Measurements from ENCODE around the gene KIF26A. TPM values are rescaled to one million over a fixed set of nuclear protein-coding genes. Genes with fewer than 3 reads are reported as not detected.

KIF26A gene
- total RNA-seq, 2 experiments from 2014 or later, result 0.21 to 0.28 TPM

DNA sequence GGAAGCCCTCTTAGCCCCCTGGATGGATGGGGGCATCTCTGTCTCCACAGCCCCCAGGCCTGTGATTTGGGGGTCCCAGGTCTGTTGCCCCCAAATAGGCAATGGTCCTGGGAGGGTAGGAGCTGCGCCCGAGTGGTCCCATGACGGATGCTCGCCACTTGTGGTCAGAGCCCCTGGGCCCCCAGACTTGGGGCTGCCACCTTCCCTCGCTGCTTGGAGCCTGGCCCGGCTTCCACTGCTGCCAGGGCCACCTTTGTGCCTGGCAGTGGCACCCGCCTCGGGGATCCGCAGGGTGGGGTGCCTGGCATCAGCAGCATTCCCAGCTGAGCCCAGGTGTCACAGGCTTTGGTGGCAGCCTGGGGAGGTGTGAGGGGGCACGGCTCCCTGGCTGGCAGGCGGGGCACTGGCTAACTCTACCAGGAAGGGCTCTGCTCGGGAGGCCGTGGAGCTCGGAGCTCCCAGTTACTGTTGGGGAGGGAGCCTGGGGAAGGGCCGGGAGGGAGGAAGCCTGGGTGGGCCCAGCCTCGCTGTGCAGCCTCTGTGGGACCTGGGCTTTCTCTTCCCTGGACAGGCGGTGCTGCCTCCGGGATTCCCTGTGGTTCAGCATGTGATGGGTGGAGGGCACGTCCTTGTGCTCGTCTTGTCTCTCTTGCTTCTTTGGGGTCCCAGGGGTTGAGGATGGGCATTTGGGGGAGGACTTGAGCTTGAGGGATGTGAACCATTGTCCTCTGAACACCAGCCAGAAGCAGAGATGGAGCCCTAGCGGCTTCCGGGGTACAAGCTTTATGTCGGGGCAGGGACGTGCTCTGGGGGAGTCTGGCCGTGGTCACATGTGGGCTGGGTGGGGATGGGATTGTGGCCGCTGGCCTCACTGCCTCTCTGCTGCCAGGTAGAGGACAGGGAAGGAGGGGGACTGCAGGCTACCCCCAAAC lies 5.4 kb downstream of the KIF26A start:
- DNase-seq (peak; percentile 3), ATAC-seq (no peak)
- H3K4me3 Mint-ChIP-seq, result no peak overlapping the region
- ChIA-PET CTCF (interaction anchor here (0.6 to 0.9 kb wide), 2 partner anchors 15 to 152 kb away, joined by 3 read pairs; no protein-coding TSS in a partner anchor), POLR2A (no interaction called here)
- H3K36me3 Mint-ChIP-seq (ENCODE audit: low read depth), result no peaks in the 10 kb centered on the region
- no peaks in the 10 kb centered on the region for H3K9me3 Mint-ChIP-seq (ENCODE audit: low read depth)
- no peaks in the 10 kb centered on the region for H3K4me1 Mint-ChIP-seq
- H3K27ac Mint-ChIP-seq, result no peak overlapping the region
- intact Hi-C loops (cut with DNase I, micrococcal nuclease), result no loop called here
- H3K27me3 Mint-ChIP-seq, result peaks cover 5% of the 10 kb centered on the region

DNA sequence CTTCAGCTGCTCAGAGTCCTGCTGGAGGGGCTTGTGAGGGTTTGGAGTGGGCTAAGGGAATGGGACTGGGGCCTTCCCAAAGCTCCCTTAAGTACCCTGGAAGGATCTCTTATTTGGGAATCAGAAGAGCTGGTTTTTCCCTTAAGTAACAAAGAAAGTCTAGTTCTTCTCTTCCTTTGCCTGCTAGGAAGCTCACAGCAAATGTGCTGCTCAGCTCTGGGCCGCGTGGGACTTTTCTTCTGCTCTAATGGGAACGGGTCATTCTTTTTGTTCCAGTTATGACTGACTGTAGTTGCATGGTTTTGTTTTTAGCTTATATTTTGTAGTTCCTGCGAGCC lies 6.0 kb downstream of the KIF26A start:
- Mint-ChIP-seq H3K4me3 (no peak overlapping the region), H3K4me1 (no peaks in the 10 kb centered on the region), H3K36me3 (ENCODE audit: low read depth) (no peaks in the 10 kb centered on the region), H3K27me3 (peaks cover 2% of the 10 kb centered on the region), H3K27ac (no peak overlapping the region), H3K9me3 (ENCODE audit: low read depth) (no peaks in the 10 kb centered on the region)
- CTCF ChIA-PET, result interaction anchor here (0.6 to 0.9 kb wide), 2 partner anchors 15 to 152 kb away, joined by 3 read pairs; no protein-coding TSS in a partner anchor
- POLR2A ChIA-PET, result no interaction called here
- intact Hi-C loops (cut with DNase I, micrococcal nuclease), result no loop called here
- DNase-seq (peak; percentile 1), ATAC-seq (no peak)

DNA sequence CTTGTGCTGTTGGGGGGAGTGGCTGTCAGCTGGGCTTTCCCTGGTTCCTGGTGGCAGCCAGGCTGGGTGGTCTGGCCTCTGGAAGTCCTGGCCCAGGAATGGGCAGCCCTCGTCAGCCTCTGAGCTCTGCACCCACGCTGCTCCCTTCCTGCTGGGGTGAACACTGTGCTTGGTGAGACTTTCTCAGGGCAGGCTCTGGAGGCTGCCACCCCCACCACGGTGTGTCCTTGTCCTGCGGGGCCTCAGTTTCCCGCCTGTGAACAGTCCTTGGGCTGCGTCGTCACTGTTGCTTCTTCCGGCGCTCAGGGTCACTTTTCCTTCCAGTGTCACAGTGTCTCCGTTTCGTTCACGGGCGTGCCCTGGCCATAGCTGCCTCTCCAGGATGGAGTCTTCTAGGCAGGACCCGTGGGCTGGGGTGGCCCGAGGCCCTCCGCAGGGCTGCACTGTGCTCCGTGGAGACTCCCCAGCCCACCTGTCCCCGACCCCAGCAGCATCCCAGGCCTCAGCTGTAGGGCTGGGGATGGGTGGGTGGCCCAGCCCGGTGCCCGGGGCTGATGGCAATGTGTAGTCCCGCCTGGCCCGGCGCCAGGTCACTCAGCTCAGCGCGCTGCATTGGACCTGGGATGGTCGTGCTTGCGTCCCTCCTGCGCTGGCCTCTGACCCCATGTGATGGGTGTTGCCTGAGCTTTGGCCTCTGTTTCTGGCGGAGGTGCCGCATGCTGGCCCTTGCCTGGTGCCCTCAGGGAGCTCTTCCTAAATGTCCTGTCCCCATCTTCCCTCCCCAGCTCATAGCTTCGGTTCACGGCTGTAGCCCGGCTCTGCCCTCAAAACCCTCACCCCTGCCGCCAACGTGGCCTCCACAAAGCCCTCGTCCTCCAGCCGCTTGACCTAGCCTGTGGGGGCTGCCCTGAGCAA lies 6.8 kb downstream of the KIF26A start:
- Mint-ChIP-seq H3K36me3 (ENCODE audit: low read depth) (no peaks in the 10 kb centered on the region), H3K9me3 (ENCODE audit: low read depth) (no peaks in the 10 kb centered on the region), H3K4me3 (no peak overlapping the region), H3K27ac (no peak overlapping the region), H3K27me3 (peaks cover under 1% of the 10 kb centered on the region), H3K4me1 (no peaks in the 10 kb centered on the region)
- intact Hi-C loops (cut with DNase I, micrococcal nuclease), result no loop called here
- no peak for ATAC-seq
- peak; percentile 3 for DNase-seq
- CTCF ChIA-PET, result interaction anchor here (0.6 to 0.9 kb wide), 4 partner anchors 16 to 695 kb away, joined by 3 read pairs; no protein-coding TSS in a partner anchor
- POLR2A ChIA-PET, result no interaction called here

DNA sequence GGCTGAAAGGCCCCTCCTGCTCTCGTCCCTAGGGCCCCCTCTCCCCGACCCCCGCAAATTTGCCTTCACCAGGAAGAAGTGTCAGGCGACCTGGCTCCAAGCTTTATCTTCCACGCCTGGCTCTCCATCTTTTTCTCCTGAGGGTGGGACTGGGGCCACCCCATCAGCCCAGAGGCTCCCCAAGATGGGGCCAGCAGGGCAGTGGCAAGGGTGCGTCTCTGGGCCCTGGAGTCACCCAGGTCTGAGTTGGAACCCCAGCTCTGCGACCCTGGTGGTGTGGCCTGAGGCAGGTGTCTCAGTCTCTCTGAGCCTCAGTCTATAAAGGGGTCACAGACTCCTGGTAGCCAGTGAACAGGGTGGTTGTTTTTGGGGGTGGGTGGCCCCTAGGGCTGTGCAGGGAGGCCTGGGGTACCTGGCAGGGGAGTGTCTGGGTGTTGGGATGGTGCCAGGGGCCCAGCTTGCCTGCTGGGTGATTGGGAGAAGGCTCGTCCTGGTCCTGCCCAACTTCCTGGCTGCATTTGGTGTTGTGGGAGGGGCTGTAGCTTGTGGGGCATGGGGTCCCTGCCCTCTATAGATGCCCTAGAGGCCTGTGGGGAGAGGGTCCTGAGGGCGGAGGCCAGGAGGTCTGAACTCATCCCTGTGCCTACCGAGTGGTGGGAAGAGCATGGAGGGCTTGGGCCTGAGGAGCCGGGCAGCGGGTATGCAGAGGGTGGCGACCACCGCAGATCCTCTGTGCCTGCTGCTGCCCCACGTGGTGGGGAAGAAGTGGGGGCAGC lies 7.6 kb downstream of the KIF26A start:
- Mint-ChIP-seq H3K4me3 (no peak overlapping the region), H3K4me1 (no peaks in the 10 kb centered on the region), H3K36me3 (ENCODE audit: low read depth) (no peaks in the 10 kb centered on the region), H3K27me3 (no peaks in the 10 kb centered on the region), H3K9me3 (ENCODE audit: low read depth) (no peaks in the 10 kb centered on the region), H3K27ac (no peak overlapping the region)
- intact Hi-C loops (cut with DNase I, micrococcal nuclease), result no loop called here
- no peak for ATAC-seq
- ChIA-PET POLR2A (no interaction called here), CTCF (interaction anchor here (0.6 to 0.7 kb wide), 2 partner anchors 58 to 222 kb away, joined by 3 read pairs; no protein-coding TSS in a partner anchor)
- peak; percentile 2 for DNase-seq

DNA sequence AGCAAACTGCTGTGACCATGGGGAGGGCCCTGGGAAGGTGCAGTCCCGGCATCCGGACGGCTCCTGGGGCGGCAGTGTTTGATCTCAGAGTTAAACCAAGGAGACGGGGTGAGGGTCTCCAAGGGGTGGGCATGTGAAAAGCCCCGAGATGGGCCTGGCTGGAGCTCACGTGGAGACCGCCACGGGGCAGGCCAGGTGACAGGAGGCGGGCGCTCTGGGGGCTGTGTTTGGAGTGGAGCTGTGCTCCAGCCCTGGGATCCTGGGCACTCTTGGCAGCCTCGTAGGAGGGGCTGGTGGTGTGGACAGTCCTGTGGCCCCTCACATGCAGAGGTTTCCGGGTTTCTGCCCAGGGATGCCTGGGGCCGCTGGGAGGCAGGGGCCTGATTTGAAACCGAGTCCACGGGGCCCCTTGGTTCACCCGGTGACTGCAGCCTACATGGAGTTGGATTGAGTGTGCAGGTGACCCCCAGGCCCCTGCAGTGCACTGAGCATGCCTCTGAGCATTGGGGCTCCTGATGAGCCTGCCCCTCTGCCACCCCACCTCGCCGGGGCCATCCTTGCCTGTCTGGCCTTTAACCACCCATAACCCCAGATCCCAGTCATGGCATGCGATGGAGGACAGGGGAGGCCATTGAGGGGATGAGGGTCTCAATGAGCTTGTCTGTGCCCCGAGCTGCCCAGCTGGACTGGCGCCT lies 8.4 kb downstream of the KIF26A start:
- ATAC-seq (no peak), DNase-seq (peak; percentile 2)
- Mint-ChIP-seq H3K27ac (no peak overlapping the region), H3K4me1 (no peaks in the 10 kb centered on the region), H3K36me3 (ENCODE audit: low read depth) (no peaks in the 10 kb centered on the region), H3K4me3 (no peak overlapping the region), H3K27me3 (no peaks in the 10 kb centered on the region), H3K9me3 (ENCODE audit: low read depth) (no peaks in the 10 kb centered on the region)
- ChIA-PET CTCF (no interaction called here), POLR2A (no interaction called here)
- intact Hi-C loops (cut with DNase I, micrococcal nuclease), result no loop called here

DNA sequence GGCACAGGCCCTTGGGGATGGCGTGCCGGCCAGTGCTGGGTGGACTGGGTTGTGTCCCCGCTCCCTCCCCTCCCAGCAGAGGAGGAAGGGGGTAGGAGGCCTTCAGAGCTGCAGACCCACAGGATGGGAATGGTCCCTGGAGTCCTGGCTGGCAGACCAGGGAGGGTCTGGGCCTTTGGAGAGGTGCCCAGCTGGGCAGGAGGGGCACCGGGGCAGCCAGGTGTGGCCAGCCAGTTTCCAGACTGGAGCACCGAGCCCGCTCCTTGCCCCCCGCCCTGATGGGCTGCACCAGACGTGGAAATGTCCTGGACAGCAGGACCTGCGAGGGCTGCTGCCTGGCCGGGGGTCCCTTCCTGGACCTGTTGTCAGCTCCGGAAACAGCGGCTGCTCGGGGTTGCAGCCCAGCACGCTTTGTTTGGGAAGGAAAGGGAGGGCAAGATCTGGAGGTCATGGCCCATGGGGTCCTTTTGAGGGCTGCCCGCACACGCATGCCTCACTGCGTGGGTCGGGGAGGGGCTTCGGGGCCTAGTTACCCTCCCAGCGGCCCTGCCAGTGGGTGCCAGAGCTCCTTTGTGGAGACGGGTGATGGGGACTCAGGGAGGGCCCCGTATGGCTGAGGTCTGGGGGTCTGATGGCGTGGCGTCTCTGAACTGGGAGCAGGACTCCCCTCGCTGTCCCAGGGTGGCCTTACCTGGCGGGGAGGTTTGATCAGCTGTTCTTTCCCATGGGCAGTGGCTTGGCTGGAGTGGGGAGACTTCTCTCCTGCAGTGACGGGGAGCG lies 9.1 kb downstream of the KIF26A start:
- H3K9me3 Mint-ChIP-seq (ENCODE audit: low read depth), result no peaks in the 10 kb centered on the region
- intact Hi-C loops (cut with DNase I, micrococcal nuclease), result no loop called here
- ChIA-PET POLR2A (no interaction called here), CTCF (no interaction called here)
- no peaks in the 10 kb centered on the region for H3K4me1 Mint-ChIP-seq
- DNase-seq (no peak), ATAC-seq (no peak)
- H3K36me3 Mint-ChIP-seq (ENCODE audit: low read depth), result no peaks in the 10 kb centered on the region
- no peak overlapping the region for H3K27ac Mint-ChIP-seq
- no peak overlapping the region for H3K4me3 Mint-ChIP-seq
- no peaks in the 10 kb centered on the region for H3K27me3 Mint-ChIP-seq

DNA sequence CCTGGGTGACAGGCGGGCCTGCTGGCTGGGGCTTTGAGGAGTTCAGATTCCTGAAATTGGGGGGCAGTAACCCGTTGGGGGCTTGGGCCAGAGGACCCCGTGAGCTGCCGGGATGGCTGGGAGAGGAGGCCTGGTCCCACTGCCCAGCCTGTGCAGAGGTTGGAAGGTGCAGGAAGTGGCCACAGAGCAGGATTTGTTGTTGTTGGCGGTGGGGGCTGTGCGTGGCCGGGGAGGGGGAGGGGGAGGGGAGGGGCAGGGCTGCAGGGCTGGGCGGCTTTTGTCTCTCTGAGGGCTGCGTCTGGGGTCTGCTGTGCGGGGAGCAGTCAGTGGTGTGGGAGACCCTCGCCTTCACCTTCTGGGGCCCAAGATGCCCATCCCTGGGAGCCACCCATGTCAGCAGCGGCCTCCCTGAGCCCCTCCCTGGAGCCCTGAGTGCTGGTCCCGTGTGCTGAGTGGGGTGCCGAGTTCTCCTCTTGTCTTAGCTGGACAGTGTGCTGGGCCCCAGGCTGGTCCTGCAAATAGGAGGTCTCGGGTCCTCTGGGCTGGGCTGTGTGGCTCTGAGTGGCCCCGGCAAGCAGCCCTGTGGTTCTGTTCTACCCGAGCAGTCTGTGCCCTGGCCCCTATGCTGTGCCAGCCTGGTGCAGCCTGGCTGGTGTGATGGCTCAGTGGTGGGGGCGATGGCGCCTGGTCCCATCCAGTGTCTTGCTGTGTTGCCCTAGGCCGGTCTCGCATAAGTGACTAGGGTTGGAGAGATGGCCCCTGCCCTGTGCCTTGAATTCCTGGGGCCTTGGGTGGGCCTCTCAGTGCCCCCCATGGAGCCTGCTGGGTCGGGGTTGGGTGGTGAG lies 10.3 kb downstream of the KIF26A start:
- Mint-ChIP-seq H3K9me3 (ENCODE audit: low read depth) (no peaks in the 10 kb centered on the region), H3K27me3 (no peaks in the 10 kb centered on the region), H3K36me3 (ENCODE audit: low read depth) (no peaks in the 10 kb centered on the region), H3K4me3 (no peak overlapping the region), H3K4me1 (no peaks in the 10 kb centered on the region), H3K27ac (no peak overlapping the region)
- POLR2A ChIA-PET, result no interaction called here
- CTCF ChIA-PET, result no interaction called here
- ATAC-seq (no peak), DNase-seq (no peak)
- intact Hi-C loops (cut with DNase I, micrococcal nuclease), result no loop called here

DNA sequence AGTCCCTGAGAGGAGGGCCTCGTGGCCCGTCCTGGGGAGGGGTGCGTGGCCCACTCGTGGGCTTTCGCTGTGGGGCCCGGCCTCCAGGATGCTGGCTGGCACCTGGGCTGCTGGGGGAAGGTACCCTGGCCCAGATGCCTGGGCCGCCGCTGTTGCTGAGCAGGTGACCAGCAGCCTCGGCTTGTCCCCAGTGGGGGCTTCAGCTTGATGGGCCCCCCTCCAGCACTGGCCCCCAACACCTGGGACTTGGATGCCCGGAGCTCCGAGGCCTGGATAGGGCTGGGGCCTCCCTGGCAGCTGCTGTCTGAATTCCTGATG lies 10.8 kb downstream of the KIF26A start:
- Mint-ChIP-seq H3K36me3 (ENCODE audit: low read depth) (no peaks in the 10 kb centered on the region), H3K4me3 (no peak overlapping the region), H3K9me3 (ENCODE audit: low read depth) (no peaks in the 10 kb centered on the region), H3K27ac (no peak overlapping the region), H3K4me1 (no peaks in the 10 kb centered on the region), H3K27me3 (no peaks in the 10 kb centered on the region)
- DNase-seq (no peak), ATAC-seq (no peak)
- ChIA-PET POLR2A (no interaction called here), CTCF (no interaction called here)
- intact Hi-C loops (cut with DNase I, micrococcal nuclease), result no loop called here

DNA sequence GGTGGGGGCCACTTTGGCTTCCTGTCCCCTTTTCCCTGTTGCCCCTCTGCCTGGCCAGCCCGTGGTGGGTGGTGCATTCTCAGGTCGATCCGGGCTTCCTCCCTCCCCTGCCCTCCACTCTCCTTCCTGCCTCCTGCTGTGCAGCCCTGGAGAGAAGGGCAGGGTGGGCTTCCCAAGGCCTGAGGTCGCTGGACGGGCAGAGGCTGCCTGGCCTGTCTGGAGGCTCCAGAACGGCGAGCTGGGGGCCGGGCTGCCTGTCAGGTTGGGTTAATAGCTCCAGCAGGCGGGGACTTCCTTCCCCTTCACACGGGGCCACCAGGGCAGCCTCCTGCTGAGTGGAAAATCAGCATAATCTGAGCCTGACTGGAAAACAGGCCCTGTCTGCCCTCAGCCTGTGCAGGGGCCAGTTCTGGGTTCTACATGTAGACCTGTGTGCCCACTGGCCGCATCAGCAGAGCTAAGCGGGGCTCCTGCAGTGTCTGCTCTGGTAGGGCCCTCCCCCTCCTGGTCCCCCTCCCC lies 11.3 kb downstream of the KIF26A start:
- Mint-ChIP-seq H3K9me3 (ENCODE audit: low read depth) (no peaks in the 10 kb centered on the region), H3K27me3 (no peaks in the 10 kb centered on the region), H3K27ac (no peak overlapping the region), H3K4me3 (no peak overlapping the region), H3K4me1 (no peaks in the 10 kb centered on the region), H3K36me3 (ENCODE audit: low read depth) (no peaks in the 10 kb centered on the region)
- intact Hi-C loops (cut with DNase I, micrococcal nuclease), result no loop called here
- peak; percentile 59 for DNase-seq
- CTCF ChIA-PET, result interaction anchor here (0.7 kb wide), 1 partner anchor 449 kb away, joined by 3 read pairs; no protein-coding TSS in a partner anchor
- peak; percentile 88 for ATAC-seq
- POLR2A ChIA-PET, result no interaction called here

All from activated CD4-positive, alpha-beta T cell treated with anti-CD3 and anti-CD28 coated beads for 36 hours (primary cell).